ENCODE data around the gene ITGAL.

Gene ITGAL

GRCh38 chr16:30482366-30482765, 9.8 kb downstream of the ITGAL start:
- peak; percentile 32 for TF ChIP-seq CTCF (IDR thresholded peaks at IDR 0.05; ENCODE audit: insufficient read depth, low read depth, low read length, missing control alignments)
- DNase-seq (ENCODE audit: low read depth): no peak
- H3K4me3 ChIP-seq (ENCODE audit: low read length): no peak overlapping the region

GRCh38 chr16:30484887-30485286, 12.3 kb downstream of the ITGAL start:
- TF ChIP-seq CTCF (IDR thresholded peaks at IDR 0.05; ENCODE audit: insufficient read depth, low read depth, low read length, missing control alignments): no peak
- DNase-seq (ENCODE audit: low read depth): no peak
- no peak overlapping the region for H3K4me3 ChIP-seq (ENCODE audit: low read length)

GRCh38 chr16:30485818-30486436, 13.4 kb downstream of the ITGAL start:
- H3K4me3 ChIP-seq (ENCODE audit: low read length): no peak overlapping the region
- no peak for TF ChIP-seq CTCF (IDR thresholded peaks at IDR 0.05; ENCODE audit: insufficient read depth, low read depth, low read length, missing control alignments)
- DNase-seq (ENCODE audit: low read depth): no peak

- DNase-seq (ENCODE audit: low read depth): no peak
- no peak for TF ChIP-seq CTCF (IDR thresholded peaks at IDR 0.05; ENCODE audit: insufficient read depth, low read depth, low read length, missing control alignments)
- H3K4me3 ChIP-seq (ENCODE audit: low read length): no peak overlapping the region
Measured at GRCh38 chr16:30488764-30489605, 16.4 kb downstream of the ITGAL start.

- TF ChIP-seq CTCF (IDR thresholded peaks at IDR 0.05; ENCODE audit: insufficient read depth, low read depth, low read length, missing control alignments): no peak
- no peak overlapping the region for H3K4me3 ChIP-seq (ENCODE audit: low read length)
- DNase-seq (ENCODE audit: low read depth): peak; percentile 98
Measured at GRCh38 chr16:30490210-30490609, 17.7 kb downstream of the ITGAL start.

GRCh38 chr16:30491229-30491628, 18.7 kb downstream of the ITGAL start:
- no peak overlapping the region for H3K4me3 ChIP-seq (ENCODE audit: low read length)
- no peak for TF ChIP-seq CTCF (IDR thresholded peaks at IDR 0.05; ENCODE audit: insufficient read depth, low read depth, low read length, missing control alignments)
- no peak for DNase-seq (ENCODE audit: low read depth)

Data from epithelial cell of esophagus (primary cell).